Pancreas (tissue), 10 donors: ENCODE measurements around the gene TCP11L1. TPM values are rescaled to one million over a fixed set of nuclear protein-coding genes. Genes with fewer than 3 reads are reported as not detected.

Experiments used
- ATAC-seq, 4 donors: fragments of 200-7000 bp; cut with Tn5 transposase; one replicate each; pipeline versions ENCODE4 v1.8.0 to v1.9.1; 2020; ENCODE audit warnings: mild to moderate bottlenecking in 4 of 4, moderate library complexity in 4 of 4
- DNase-seq, 6 donors: peaks; one replicate each; pipeline ENCODE4 v3.0.0-alpha.2; 2020
- FAIRE-seq: peaks from 2 replicates; lab custom pipeline; 2012; peaks lifted over from hg19 to GRCh38; lab: Jason Lieb, UNC
- H3K27ac ChIP-seq, 4 donors: fragments of 200-600 bp; sonication (generic); 1 replicate in 3 of 4; 2 replicates in 1 of 4; pipeline versions ENCODE4 v1.5.0 to v1.8.0; 2020
- H3K27me3 ChIP-seq, 4 donors: fragments of 200-600 bp; one replicate each; pipeline ENCODE4 v1.8.0; 2021
- H3K36me3 ChIP-seq, 3 donors: fragments of 200-600 bp; sonication (generic) in 1 of 3; one replicate each; pipeline versions ENCODE4 v1.5.0 to v1.8.0; 2020 to 2021
- H3K4me1 ChIP-seq, 3 donors: fragments of 200-600 bp; one replicate each; pipeline ENCODE4 v1.8.0; 2021
- H3K4me3 ChIP-seq, 4 donors: fragments of 200-600 bp; sonication (generic) in 2 of 4; one replicate each; pipeline versions ENCODE4 v1.5.0 to v1.8.0; 2020 to 2021
- H3K9me3 ChIP-seq, 4 donors: fragments of 200-600 bp; one replicate each; pipeline ENCODE4 v1.8.0; 2021
- CTCF ChIP-seq, 4 donors: fragments of 200-600 bp; sonication (generic) in 3 of 4; IDR thresholded peaks; one replicate each; pipeline versions ENCODE4 v1.5.0 to v1.8.0; 2021; ENCODE audit warnings: antibody characterized with exemption in 4 of 4
- WGBS, 2 donors: extraction: QIAGEN DNeasy Blood & Tissue Kit; methylation state at CpG; one replicate each; pipeline ENCODE4 v1.1.7; 2013; 5-methylcytosine and 5-hydroxymethylcytosine counted together
- intact Hi-C, 3 donors: fragments of 100-400 bp; cut with DNase I; formaldehyde crosslinking; loops; one replicate each; pipeline versions ENCODE4 v1.11.1 to v1.14.2; 2022
- polyA plus RNA-seq, 2 donors: library from polyadenylated mRNA; stranded (reverse); fragments of 200-250 nt; gene quantifications; one replicate each; pipeline ENCODE4 v1.2.3, GENCODE V29; 2013
- total RNA-seq, 6 donors: library from RNA; stranded (reverse); fragmentation: NEBNext Ultra II Directional in 4 of 6; extraction: Animal tissue kit (Norgen Biotek cat#: 25700) in 4 of 6; gene quantifications; one replicate each; pipeline versions ENCODE4 v1.2.1 to v1.2.4, GENCODE V29; 2021 to 2023
- donor health status: healthy with polysubstance abuse.
- donor health status: DM: no; HTN: no; CAD: no; lungs with moderate emphysema.
- donor health status: DM: no; HTN: no; CAD: no.
- donor health status: control.
- donor health status: control.
- donor health status: Bipolar disorder and iron deficiency.
- donor health status: DM: yes; HTN: yes; CAD: no.
- donor health status: DM: no; HTN: no; CAD: no.
- donor health status: DM: no; HTN: no; CAD: no.
- donor health status: DM: yes; HTN: yes; CAD: no.

Gene TCP11L1
- total and polyA plus RNA-seq, 8 donors, result 4.1 to 12.8 (median 7.8) TPM

DNA sequence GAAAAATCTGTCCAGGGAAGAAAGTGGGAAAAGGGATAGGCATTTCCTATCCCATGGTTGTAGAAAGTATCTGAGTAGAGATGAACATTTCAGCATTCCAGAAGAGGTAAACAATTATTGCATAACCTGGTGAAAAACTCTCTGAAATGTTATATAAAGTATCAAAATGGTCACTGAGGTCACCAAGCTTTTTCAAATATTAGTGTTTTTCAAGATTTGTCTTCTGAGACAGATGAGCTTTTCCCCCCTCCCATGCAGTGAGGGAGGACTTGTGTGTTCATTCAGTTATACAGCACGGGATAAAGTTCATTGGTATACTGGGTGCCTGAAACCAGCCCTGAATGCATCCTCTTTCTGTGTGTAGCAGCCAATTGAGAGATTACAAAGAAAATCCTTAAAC, 25.6 kb upstream of the TCP11L1 start:
- intact Hi-C loops, result no loop called here
- H3K9me3 ChIP-seq, result no peaks in the 10 kb centered on the region
- no peaks in the 10 kb centered on the region for H3K36me3 ChIP-seq
- ATAC-seq, result no peak
- peaks cover 0 to 9% (median 8%) of the 10 kb centered on the region in 3 donors for H3K4me1 ChIP-seq
- FAIRE-seq, result no peak
- WGBS, 2 donors, result 39 to 58% methylated on average over 1 of the region's 1 CpG
- no peak for TF ChIP-seq CTCF (IDR thresholded peaks at IDR 0.05)
- DNase-seq, result no peak
- H3K27ac ChIP-seq, result no peak overlapping the region
- no peaks in the 10 kb centered on the region for H3K27me3 ChIP-seq
- no peak overlapping the region for H3K4me3 ChIP-seq

DNA sequence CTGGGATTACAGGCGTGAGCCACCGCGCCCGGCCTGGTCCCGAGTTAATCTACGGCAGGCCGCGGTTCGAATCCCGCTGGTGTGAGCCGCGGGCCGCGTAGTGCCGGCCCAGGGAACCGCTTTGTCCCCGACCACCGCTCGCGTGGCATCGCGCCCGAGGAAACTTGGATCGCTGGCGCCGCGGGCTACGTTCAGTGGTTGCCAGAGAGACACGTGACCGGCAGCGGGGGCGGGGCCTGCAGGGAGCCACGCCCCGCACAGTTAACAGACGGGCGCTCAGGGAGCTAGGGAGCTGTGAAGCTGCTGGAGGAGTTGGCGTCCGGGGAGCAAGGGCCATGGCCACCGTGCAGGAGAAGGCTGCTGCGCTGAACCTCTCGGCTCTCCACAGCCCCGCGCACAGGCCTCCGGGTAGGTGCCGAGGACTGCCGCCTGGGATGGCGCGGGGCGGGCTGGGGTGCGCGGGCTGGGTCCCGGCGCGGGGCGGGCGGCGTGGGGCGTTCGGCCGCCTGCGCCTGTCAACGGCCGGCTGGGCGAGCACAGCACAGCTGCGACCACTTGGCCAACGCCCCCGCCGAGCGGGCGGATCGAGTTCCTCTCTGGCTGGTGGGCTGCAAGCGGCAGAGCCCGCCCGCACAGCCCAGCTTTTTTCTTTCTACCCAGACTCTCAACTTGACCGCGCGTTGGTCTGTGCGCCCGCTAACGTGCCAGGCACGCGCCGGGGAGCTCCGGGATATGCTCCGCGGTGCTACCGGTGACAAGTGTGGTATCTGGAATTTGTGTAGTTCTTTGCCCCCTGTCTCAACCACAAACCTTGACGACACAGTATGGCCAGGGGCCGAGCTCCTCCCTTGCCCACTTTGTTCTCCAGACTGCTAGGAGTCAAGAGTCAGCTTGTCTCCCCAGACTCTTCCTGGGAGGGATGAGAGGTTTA, 23.5 kb upstream of the TCP11L1 start, which contains the start of gene DEPDC7:
TSS of gene DEPDC7 (plus strand) at position 258 of the 931 bp plus-strand sequence. CDS start at position 336, 78 bp downstream.
- no peaks in the 10 kb centered on the region for H3K27me3 ChIP-seq
- H3K4me1 ChIP-seq, result peaks cover 0 to 9% (median 8%) of the 10 kb centered on the region in 3 donors
- 3% methylated on average over 71 to 89 of the region's 89 CpGs for WGBS, 2 donors
- intact Hi-C loops, result no loop called here
- no peaks in the 10 kb centered on the region for H3K36me3 ChIP-seq
- ATAC-seq, result peak; percentile 96 to 97 (median 96)
- H3K4me3 ChIP-seq, result peak within 1 kb of the TSS; percentile 32 to 79 (median 65)
- peak within 1 kb of the TSS; percentile 25 to 52 (median 32) for H3K27ac ChIP-seq
- no peak for TF ChIP-seq CTCF (IDR thresholded peaks at IDR 0.05)
- H3K9me3 ChIP-seq, result no peaks in the 10 kb centered on the region
- DNase-seq, result peak; percentile 87 to 97 (median 92)
- FAIRE-seq, result no peak

- intact Hi-C loops, result no loop called here
- Histone ChIP-seq H3K4me1 (peaks cover 0 to 13% (median 12%) of the 10 kb centered on the region in 3 donors), H3K36me3 (no peaks in the 10 kb centered on the region), H3K4me3 (peak overlapping the region in 3 of 4 donors; percentile 56 to 79 (median 74)), H3K27ac (no peak overlapping the region), H3K27me3 (no peaks in the 10 kb centered on the region), H3K9me3 (no peaks in the 10 kb centered on the region)
- FAIRE-seq (no peak), DNase-seq (no peak), ATAC-seq (no peak)
- no peak for TF ChIP-seq CTCF (IDR thresholded peaks at IDR 0.05)
- 35 to 39% methylated on average over 4 of the region's 4 CpGs for WGBS, 2 donors
Measured at GRCh38 chr11:33016654-33017053, 22.7 kb upstream of the TCP11L1 start.

DNA sequence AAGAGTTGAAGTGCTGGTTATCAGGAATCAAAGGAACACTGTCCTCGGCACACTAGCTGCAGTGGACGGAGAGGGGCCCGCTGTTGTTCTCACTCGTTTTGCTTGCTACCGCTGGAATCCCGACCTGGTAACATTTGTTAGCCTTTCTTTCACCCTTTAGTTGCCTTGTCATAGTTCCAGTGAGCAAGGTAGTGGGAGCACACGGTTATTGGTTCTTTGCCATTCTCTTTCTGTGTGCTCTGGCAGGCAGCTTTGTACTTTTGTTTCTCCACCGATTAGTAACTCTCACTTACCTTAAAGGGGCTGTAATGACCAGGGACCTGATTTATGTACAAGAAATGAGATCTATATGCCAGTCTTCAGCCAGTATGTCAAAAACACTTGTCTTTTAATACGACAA, 21.9 kb upstream of the TCP11L1 start:
- no peaks in the 10 kb centered on the region for H3K9me3 ChIP-seq
- no peak for FAIRE-seq
- intact Hi-C loops, result no loop called here
- H3K4me1 ChIP-seq, result peaks cover 0 to 20% (median 15%) of the 10 kb centered on the region in 3 donors
- TF ChIP-seq CTCF (IDR thresholded peaks at IDR 0.05), result no peak
- peak overlapping the region in 2 of 4 donors; percentile 74 to 79 for H3K4me3 ChIP-seq
- WGBS, 2 donors, result 37 to 40% methylated on average over 9 of the region's 9 CpGs
- H3K27ac ChIP-seq, result no peak overlapping the region
- peak in 3 of 4 donors; percentile 16 to 31 (median 28) for ATAC-seq
- DNase-seq, result no peak
- H3K27me3 ChIP-seq, result no peaks in the 10 kb centered on the region
- H3K36me3 ChIP-seq, result no peaks in the 10 kb centered on the region
